GM18519 (cell line): Measurements from ENCODE around the gene C17orf100.
"Not testable (repeated sequence)": the region's sequence is repeated elsewhere in the genome, so short reads cannot be mapped to it uniquely, and the experiment has no call there.

ENCODE experiments used
- ATAC-seq: cut with Tn5 transposase; IDR thresholded peaks from one replicate; pipeline ENCODE4 v1.9.1; 2021; ENCODE audit warnings: mild to moderate bottlenecking, moderate library complexity; ENCODE audit not compliant: unreplicated experiment, low FRiP score

Gene C17orf100

GRCh38 chr17:6640536-6641246 is 10.9 kb upstream of the C17orf100 start, which contains the start of the genes KIAA0753 and TXNDC17:
TSS of gene KIAA0753 (minus strand) at chr17:6640711. CDS start at chr17:6635103, 5,608 bp downstream.
TSS of gene TXNDC17 (plus strand) at chr17:6641060. CDS start at chr17:6641083, 23 bp downstream.
- ATAC-seq: peak; percentile 72

- ATAC-seq: no peak
These were observed 10.2 kb upstream of the C17orf100 start for GRCh38 chr17:6641247-6641863.

DNA sequence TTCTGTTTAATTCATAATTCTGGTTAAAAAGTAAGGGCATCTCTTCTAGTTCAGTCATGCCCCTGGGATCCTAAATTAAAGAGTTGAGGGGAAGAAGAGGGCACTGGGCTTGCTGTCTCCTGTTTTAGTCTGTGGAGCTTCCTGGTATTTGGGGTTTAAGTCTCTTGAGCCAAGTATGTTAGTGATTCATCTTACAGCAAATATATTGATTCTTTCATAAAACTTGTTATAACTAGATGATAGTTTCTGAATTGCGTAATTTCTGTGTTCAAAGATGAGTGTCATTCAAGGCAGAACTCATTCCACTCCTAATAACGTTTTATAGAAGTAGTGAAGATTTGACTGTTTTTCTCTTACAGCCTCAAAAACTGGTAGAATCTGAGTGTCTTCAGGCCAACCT is 9.0 kb upstream of the C17orf100 start:
- no peak for ATAC-seq

GRCh38 chr17:6643451-6644125 is 8.0 kb upstream of the C17orf100 start:
- no peak for ATAC-seq

DNA sequence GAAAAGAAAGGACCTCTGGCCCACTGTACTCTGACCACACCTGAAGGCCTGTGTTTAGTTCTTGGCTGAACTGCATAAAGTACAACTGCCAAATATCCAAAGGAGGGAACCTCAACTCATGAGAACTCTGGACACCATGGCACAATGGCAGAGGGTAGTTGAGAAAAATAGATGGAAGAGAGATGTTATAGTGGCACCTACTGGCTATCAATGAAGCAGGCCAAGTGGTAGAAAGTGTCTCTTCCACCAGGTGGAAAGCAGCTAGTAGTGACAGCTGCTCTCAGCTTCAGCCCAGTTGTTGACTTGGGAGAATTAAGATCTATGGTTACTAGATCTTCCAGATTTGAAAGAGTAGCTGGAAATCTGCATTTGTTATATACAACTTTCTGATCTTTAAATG is 3.4 kb upstream of the C17orf100 start:
- ATAC-seq: no peak

GRCh38 chr17:6651919-6652452 is 424 bp downstream of the C17orf100 start:
- peak; percentile 14 for ATAC-seq

GRCh38 chr17:6654841-6655731 is 3.5 kb downstream of the C17orf100 start:
- no peak for ATAC-seq

DNA sequence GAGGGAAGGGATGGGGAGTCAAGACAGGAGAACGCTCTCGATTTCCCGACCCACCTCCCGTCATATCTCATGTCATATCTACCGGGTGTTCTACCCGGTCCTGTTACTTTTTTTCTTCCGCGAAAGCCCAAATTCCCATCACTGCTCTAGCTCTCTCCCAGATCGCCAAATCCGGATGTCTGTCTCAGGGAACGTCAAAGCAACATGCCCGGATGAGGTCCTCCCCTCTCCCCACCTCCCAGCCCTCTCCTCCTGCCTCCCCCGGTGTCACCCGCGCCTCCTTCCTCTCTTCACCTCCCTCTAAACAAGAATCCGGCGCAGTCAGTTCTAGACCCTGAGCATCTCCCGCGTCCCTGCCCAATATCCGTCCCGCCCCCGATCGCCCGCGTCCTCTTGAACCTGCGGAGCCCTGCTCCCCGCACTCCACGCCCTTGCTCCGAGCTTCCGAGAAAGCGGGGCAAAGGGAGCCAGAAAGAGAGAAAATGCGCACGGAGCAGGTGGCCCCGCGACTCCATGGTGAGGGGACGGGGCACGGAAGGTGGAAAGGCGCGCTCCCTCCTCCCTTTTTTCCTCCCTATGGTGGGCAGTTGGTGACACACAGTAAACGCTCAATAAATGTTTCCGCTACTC is 4.3 kb downstream of the C17orf100 start:
- ATAC-seq: not testable (repeated sequence)

GRCh38 chr17:6656797-6657632 is 5.5 kb downstream of the C17orf100 start:
- ATAC-seq: not testable (repeated sequence)

DNA sequence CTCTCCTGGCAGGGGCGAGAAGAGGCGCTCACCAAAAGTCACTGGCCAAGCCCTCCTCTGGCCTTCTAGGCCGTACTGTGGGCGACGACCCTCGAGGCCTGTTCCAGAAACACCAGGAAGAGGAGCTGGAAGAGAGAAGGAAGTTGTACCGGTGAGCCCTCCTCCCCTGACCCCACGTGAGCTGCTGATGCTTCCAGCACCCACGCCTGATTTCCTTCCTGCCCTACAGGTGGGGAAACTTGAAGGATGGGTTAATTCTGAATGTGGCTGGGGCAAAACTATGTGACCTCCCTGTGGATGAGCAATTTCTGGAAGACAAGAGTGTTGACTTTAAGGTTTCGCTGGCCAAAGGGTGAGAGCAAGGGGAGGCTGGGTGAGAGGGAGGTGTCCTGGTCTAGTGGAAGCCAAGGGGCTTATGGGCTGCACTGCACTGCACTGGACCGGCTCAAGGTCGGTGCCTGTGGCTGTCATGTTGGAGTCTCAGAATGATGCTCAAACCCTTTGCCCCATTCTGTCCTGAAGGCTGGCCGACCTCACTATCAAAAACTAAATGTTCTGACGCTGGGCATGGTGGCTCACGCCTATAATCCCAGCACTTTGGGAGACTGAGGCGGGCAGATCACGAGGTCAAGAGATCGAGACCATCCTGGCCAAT is 6.2 kb downstream of the C17orf100 start:
- ATAC-seq: no peak

- ATAC-seq: not testable (repeated sequence)
These were observed 6.8 kb downstream of the C17orf100 start for GRCh38 chr17:6658411-6658810.

- no peak for ATAC-seq
These were observed 8.5 kb downstream of the C17orf100 start for GRCh38 chr17:6660101-6660500.

DNA sequence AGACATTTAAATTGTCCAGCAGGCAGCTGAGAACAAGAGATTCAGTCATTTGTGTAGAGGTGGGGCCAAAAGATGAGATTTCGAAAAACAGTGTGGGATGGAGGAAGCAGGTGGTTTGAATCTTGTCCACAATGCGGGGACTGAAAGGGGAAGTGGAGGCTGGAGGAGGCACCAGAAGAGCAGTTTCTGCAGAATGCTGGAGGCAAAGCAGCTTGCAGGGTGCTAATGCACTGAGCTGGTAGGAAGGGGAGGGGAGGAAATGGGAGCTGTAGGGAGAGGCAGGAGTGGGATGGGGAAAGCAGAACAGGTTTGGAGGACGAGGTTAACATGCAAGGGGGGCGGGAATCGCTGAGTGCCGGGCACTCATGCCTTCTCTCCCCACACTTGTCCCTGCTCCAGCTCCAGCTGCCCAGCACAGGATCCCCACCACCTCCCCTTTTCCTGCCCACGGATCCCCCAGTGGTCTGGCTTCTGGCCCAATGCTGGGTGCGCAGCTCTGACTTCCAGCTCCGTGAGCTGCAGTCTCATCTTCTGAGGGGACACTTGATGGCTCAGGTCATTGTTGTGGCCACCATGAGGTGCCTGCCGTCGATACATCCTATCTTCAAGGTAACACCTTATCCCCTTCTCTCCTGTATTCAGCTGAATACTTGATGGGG is 9.4 kb downstream of the C17orf100 start:
- no peak for ATAC-seq

DNA sequence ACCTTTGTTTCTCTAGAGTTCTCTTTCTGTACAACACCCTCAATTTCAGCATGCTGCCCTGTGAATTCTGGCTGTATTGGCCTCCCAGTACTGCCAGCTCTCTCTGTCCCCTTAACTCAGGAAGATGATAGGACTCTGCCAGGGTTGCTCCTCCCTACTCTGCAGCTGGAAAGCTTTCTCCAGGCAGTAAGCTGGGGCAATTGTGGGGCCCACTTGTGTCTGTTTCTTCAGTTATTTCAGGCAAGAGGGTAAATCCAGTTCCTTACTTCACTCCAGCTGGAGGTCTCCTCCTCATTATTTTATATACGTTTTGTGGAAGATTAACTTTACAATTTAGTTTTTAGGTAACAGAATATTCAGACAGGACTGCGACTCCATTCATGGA is 9.9 kb downstream of the C17orf100 start:
- no peak for ATAC-seq

DNA sequence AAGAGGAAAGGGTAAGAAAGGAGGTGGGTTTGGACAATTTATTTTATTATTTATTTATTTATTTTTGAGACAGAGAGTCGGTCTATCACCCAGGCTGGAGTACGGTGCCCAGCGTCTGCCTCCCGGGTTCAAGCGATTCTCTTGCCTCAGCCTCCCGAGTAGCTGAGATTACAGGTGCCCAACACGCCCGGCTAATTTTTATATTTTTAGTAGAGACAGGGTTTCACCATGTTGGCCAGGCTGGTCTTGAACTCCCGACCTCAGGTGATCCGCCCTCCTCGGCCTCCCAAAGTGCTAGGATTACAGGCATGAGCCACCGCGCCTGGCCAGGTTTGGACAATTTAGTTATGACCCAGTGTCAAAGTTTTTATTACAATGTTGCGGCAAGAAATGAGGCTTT is 11.6 kb downstream of the C17orf100 start:
- not testable (repeated sequence) for ATAC-seq

DNA sequence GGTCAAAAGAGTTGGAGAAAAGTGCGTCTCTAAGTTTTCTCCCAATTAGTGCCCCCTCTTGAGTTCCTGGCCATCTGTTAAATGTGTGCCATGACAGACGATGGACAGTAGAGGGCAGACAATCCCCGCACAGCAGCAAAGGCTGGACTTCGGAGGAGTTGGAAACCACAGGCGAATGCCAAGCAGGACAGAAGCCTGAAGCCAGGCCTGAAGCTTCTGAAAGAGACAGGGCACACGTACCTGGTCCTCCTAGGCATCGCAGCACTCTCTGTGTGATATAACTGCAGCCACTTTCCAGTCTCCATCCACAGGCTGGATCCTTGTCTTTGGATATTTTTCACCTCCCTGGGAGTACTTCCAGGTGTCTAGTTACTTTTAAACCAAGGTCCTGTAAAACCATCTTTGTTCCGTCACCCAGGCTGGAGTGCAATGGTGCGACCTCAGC is 14.5 kb downstream of the C17orf100 start:
- no peak for ATAC-seq

DNA sequence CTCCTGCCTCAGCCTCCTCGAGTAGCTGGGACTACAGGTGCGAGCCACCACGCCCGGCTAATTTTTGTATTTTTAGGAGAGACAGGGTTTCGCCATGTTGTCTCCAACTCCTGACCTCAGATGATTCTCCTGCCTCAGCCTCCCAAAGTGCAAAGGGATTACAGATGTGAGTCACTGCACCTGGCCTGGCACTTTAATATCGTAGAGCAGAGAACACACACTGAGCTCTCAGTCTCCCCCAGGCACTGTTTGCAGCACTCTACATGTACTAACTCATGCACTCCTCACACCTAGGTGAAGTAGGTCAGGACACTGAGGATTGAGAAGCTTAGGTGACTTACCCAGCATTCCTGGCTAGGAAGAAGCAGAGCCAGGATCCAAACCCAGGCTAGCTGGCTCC is 15.0 kb downstream of the C17orf100 start:
- no peak for ATAC-seq

- ATAC-seq: no peak
These were observed 16.0 kb downstream of the C17orf100 start for GRCh38 chr17:6667516-6667915.
